ENCODE results near the gene SLC5A9.
"Not testable (repeated sequence)": the region's sequence is repeated elsewhere in the genome, so short reads cannot be mapped to it uniquely, and the experiment has no call there.

Gene SLC5A9

DNA sequence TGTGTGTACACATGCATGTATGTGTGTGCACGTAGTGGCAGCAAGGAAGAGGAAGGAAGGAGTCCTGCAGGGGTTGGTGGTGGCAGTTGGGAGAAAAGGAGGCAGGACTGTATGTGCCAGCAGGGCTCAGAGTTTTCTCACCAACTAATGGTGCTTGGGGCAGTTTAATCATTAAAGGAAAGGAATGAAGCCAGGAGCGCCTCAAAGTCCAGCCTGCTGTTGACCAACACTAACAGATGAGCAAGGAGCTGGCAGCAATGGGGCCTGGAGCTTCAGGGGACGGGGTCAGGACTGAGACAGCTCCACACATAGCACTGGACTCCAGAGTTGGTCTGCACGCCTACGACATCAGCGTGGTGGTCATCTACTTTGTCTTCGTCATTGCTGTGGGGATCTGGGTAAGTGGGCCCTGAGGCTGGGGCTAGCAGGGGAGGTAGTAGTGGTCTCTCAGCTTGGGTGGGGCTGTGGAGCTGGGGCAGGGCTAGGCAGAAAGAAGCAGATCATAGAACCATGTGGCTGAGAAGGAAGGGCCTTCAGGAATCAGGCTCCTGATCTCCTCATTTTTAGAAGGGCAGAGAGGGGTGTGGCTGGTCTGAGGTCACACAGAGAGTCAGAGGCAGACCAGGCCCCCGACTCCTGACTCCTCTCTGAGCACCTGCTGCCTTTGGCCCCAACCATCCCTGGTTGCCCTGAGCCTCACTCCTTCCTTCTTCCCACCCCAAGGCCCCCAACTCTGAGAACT is at the start of gene SLC5A9:
TSS of gene SLC5A9 (plus strand) at position 216 of the 742 bp plus-strand sequence. CDS start at position 237, 21 bp downstream.
- DNase-seq: no peak

- DNase-seq: no peak
These were observed 47.4 kb upstream of the SLC5A9 start for GRCh38 chr1:48175116-48175515.

- no peak for DNase-seq
These were observed 45.3 kb upstream of the SLC5A9 start for GRCh38 chr1:48177257-48177656.

GRCh38 chr1:48181669-48182367 is 40.7 kb upstream of the SLC5A9 start:
- no peak for DNase-seq

GRCh38 chr1:48182439-48182838 is 40.1 kb upstream of the SLC5A9 start:
- DNase-seq: no peak

- DNase-seq: no peak
These were observed 36.1 kb upstream of the SLC5A9 start for GRCh38 chr1:48186306-48186839.

DNA sequence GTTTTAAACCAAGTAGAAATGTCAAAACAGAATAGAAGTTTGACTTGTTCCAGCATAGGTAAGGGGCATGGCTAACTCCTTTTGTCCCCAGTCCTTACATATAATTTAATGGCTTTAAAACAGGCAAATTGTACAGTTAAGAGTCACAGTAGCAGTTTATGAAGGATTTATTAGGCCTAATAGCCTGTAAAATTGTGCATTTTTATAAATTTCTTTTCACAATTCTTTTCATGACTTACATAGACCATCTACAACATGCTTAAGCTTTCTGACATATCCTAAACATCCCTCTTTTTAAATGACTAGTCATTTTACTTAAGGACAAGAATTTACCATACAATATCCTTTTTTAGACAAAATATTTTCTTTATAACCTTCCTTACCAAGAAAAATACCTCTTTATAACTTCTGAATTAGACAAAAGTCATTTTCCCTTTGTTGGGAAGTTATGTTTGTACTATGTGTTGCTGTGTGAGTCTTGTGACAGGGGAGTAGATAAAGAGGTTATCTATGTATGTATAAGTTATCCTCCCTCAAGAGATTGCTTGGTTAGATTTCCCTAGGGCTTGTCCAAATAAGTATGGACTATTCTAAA is 34.5 kb upstream of the SLC5A9 start:
- no peak for DNase-seq

DNA sequence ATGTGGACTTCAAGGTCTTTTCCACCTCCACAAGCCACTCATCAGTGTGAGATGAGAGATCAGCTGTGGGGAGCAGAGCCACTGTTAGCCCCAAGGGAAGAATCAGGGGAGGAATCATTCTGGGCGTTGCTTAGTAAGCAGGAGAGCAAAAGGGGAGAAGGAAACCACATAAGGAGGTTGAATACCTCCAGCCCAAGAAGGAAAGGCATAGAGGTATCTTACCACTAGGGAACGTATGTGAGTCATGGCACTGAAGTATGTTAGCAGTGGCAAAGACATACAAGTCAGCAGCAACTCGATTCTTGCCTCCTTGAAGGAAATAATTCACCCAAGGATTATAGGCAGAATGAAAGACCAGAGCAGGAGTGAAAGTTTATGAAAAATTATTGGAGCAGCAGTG is 31.6 kb upstream of the SLC5A9 start:
- no peak for DNase-seq

DNA sequence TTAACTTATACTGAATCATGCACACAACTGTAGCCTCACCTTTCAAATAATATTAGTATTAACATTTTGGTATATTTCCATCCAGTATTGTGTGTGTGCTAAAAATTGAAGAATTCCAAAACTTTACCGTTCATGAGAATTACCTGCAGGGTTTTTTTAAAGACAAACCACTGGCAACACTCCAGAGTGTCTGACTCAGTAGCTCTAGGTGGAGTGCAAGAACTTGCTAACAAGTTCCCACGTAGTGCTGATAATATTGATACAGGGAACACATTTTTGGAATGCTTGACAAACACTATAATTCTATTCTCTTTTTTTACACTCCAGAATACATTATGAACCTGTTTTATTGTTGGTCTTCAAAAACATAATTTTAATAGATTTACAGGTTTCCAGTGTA is 27.7 kb upstream of the SLC5A9 start:
- no peak for DNase-seq

- DNase-seq: no peak
These were observed 26.3 kb upstream of the SLC5A9 start for GRCh38 chr1:48196237-48196636.

GRCh38 chr1:48198970-48199369 is 23.5 kb upstream of the SLC5A9 start:
- DNase-seq: no peak

DNA sequence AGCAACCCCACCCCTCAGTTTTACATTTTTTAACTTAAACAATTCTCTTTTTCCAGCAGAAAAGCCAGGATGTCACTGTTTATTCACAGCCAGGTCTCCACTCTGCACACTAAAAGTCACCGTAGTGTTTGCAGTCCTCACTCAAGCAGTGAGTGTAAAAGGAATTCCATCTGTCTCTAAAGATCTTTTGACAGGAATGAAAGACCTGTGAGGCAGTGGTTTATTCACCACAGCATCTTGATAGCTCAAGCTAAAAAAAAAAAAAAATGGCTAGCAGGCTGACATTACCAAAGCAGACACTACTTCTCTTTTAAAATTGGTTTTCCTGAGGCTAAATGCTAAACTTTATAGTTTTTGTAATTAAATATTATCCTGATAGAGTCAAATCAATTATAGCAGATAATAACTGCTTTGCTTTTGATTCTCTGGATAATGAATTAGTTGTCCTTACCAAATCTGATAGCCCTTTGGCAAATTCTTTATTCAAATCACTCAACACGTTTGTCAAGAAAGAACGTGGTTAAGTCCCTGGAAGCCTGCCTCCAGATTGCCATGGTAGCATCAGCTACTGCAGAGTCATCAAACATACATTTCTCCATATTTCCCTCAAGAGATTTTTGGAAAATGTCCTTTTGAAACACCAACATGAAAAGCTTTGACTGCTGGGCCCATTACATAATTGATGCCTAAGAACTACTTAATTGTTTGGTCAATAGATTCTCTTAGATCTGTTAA is 22.2 kb upstream of the SLC5A9 start:
- DNase-seq: no peak

DNA sequence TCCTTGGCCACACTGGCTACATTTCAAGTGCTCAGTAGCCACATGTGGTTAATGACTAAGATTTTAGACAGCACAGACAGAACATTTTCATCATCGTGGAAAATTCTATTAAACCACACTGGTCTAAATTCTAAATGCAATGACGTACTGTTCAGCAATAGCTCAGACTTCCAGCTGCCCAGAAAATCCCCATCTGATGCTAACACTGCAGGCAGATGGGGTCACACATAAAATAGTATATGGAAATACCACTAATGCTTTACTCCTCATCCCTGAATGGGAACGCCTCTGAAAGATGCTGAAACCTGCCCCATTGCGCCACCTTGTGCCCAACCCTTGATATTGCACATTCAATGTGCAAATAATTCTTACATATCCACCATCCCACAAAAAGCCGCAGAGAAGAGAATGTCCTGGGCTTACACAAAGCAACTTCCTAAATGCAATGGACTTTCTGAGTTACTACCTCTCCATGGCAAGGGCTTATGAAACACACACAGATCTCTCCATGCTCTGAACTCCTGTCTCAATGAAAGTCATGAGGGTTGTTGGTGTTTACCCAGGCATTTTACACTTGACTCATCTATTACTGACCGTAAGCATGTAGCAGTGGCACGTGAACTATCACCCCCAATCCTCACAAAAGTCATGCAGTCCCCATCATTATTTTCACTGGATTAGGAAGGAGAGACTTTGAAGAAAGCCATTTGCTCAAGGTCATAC is 20.3 kb upstream of the SLC5A9 start:
- peak; percentile 52 for DNase-seq

- DNase-seq: no peak
These were observed 19.1 kb upstream of the SLC5A9 start for GRCh38 chr1:48203287-48203900.

DNA sequence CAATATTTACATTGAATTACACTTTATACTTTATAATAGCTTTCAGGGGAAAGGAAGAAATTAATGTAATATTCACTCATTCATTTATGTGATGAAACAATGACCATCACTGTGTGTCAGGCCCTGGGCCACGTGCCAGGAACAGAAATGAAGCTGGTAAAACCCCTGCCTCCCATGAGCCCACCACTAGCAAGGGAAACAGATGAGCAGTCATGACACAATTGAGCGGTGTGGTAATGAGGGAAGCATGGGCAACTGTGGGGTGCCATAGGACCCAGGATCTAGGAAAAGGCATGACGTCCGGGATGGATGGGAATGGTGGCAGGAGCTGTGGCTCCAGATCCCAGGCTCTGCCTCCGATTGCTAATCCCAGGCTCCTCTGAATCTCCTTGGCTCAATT is 17.0 kb upstream of the SLC5A9 start:
- DNase-seq: no peak

GRCh38 chr1:48206371-48206770 is 16.1 kb upstream of the SLC5A9 start:
- DNase-seq: no peak

DNA sequence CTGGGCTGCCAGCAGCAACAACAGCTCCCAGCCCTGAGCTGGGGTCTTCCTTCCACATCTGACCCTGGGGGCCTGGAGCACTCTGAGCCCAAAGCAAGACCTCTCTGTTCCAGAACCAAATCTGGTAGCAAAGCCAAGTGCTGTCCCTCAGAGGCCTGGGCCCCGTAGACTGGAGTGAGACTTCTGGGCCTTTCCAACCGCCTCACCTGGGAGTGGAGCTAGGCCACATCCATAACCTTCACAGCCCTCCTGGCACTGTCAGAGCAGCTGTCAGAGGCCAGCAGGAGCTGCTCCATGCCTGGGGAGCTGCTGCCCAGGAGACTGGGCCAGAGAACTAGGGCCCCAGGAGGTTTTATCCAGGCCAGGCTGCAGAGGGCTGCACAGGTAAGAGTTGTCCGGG is 15.4 kb upstream of the SLC5A9 start:
- no peak for DNase-seq

- DNase-seq: no peak
These were observed 14.9 kb upstream of the SLC5A9 start for GRCh38 chr1:48207536-48208075.

GRCh38 chr1:48208251-48208650 is 14.3 kb upstream of the SLC5A9 start:
- no peak for DNase-seq

- DNase-seq: no peak
These were observed 13.9 kb upstream of the SLC5A9 start for GRCh38 chr1:48208652-48209051.

- not testable (repeated sequence) for DNase-seq
These were observed 9.1 kb upstream of the SLC5A9 start for GRCh38 chr1:48213462-48213861.

GRCh38 chr1:48214366-48214765 is 8.2 kb upstream of the SLC5A9 start:
- DNase-seq: not testable (repeated sequence)

All from NCI-H1417 treated with DMSO at 0.1 percent for 48 hours (cell line).